Cardiac muscle cell (in vitro differentiated cells and primary cell): ENCODE results near the gene ACO2. TPM values are rescaled to one million over a fixed set of nuclear protein-coding genes. Genes with fewer than 3 reads are reported as not detected.

ENCODE experiments used
- DNase-seq, 2 donors: peaks; one replicate each; pipeline versions ENCODE4 v3.0.0 to v3.0.0-alpha.2; 2010 to 2017; ENCODE audit warnings: low read depth in 1 of 2, low spot score in 1 of 2
- H3K27ac ChIP-seq: fragments of 200-600 bp; sonication (generic); 2 replicates; pipeline ENCODE4 v1.5.1; 2016
- H3K27me3 ChIP-seq: fragments of 200-600 bp; sonication (generic); 2 replicates; pipeline ENCODE4 v1.6.0; 2016; ENCODE audit warnings: control low read depth
- H3K36me3 ChIP-seq: fragments of 200-600 bp; sonication (generic); 2 replicates; pipeline ENCODE4 v1.5.1; 2016; ENCODE audit warnings: control low read depth
- H3K4me1 ChIP-seq: fragments of 200-600 bp; sonication (generic); 2 replicates; pipeline ENCODE4 v1.8.1; 2017; ENCODE audit warnings: low read depth, mild to moderate bottlenecking, mixed run types
- H3K4me3 ChIP-seq: fragments of 200-600 bp; sonication (generic); 2 replicates; pipeline ENCODE4 v1.5.1; 2016; ENCODE audit warnings: mild to moderate bottlenecking
- H3K9me3 ChIP-seq: fragments of 200-600 bp; sonication (generic); 2 replicates; pipeline ENCODE4 v1.5.1; 2017; ENCODE audit warnings: low read depth, mild to moderate bottlenecking, control low read depth
- polyA plus RNA-seq: library from polyadenylated mRNA; unstranded; fragments of >200 nt; fragmentation: Nextera tagmentation; extraction: Ambion mirVana; gene quantifications from 2 replicates; pipeline ENCODE4 v1.2.1, GENCODE V29; 2016
- total RNA-seq: library from RNA; depleted of rRNA; stranded (reverse); fragments of >200 nt; gene quantifications from 2 replicates; pipeline ENCODE4 v1.2.3, GENCODE V29; 2016
- TF ChIP-seq, protein P1 (sequence below): IDR thresholded peaks from 2 replicates; pipeline ENCODE4 v1.5.1; 2012; ENCODE audit warnings: low read depth, mild to moderate bottlenecking, low read length

ACO2 gene
- total and polyA plus RNA-seq, 2 experiments from 2014 or later = 183 to 328 TPM

DNA sequence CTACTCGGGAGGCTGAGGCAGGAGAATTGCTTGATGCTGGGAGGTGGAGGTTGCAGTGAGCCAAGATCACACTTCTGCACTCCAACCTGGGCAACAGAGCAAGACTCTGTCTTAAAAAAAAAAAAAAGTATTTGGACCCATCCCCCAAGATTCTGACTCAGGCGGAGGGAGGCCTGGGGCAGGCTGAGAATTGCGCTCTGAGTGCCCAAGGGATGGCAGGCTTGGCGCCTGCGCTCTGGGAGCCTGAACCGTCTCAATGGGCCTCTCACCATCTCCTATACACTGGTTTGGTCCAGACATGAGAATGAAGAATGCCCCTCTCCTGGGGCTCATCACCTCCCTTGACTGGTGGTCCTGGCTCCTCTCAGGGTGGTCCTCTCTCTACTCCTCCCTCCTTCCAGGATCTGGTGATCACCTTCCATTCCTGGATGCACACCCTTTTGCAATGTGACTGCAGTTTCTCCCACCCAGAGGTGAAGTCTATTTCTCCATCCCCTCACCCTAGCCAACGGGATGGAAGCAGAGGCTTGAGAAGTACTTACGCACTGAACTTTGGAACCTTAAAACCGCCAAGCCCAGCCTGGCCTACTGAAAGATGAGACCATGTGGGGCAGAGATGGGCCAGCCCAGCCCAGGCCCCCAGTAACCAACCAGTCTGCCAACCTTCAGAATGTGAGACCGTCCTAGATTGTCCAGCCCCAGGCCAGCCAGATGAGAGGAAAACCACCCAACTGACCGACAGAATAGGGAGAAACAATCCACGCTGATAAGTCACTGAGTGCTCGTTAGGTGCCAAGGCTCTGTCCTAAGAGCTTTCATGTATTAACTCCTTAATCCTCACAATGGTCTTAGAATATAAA, 70.5 kb downstream of the ACO2 start:
- Histone ChIP-seq H3K27me3 (no peaks in the 10 kb centered on the region), H3K4me3 (no peak overlapping the region), H3K36me3 (no peaks in the 10 kb centered on the region), H3K9me3 (no peaks in the 10 kb centered on the region), H3K27ac (peak overlapping the region; percentile 51), H3K4me1 (peaks cover 3% of the 10 kb centered on the region)
- TF ChIP-seq, protein P1, sequence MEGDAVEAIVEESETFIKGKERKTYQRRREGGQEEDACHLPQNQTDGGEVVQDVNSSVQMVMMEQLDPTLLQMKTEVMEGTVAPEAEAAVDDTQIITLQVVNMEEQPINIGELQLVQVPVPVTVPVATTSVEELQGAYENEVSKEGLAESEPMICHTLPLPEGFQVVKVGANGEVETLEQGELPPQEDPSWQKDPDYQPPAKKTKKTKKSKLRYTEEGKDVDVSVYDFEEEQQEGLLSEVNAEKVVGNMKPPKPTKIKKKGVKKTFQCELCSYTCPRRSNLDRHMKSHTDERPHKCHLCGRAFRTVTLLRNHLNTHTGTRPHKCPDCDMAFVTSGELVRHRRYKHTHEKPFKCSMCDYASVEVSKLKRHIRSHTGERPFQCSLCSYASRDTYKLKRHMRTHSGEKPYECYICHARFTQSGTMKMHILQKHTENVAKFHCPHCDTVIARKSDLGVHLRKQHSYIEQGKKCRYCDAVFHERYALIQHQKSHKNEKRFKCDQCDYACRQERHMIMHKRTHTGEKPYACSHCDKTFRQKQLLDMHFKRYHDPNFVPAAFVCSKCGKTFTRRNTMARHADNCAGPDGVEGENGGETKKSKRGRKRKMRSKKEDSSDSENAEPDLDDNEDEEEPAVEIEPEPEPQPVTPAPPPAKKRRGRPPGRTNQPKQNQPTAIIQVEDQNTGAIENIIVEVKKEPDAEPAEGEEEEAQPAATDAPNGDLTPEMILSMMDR = no peak
- DNase-seq = no peak

DNA sequence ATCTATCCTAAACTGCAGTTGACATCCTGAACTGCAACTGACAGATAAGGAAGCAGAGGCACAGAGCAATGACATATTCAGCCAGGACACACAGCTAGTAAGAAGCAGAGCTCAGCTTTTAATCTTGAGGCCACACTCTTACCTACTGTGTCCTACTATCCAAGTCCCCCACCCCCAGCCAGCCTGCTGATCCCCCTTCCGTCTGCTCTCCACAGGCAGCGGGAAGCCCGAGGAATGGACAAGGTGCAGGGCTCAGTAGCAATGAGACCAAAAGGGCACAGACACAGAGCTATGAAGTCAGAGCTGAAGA, 71.0 kb downstream of the ACO2 start:
- Histone ChIP-seq H3K4me3 (no peak overlapping the region), H3K27me3 (no peaks in the 10 kb centered on the region), H3K4me1 (peaks cover 6% of the 10 kb centered on the region), H3K36me3 (no peaks in the 10 kb centered on the region), H3K9me3 (no peaks in the 10 kb centered on the region), H3K27ac (peak overlapping the region; percentile 51)
- TF ChIP-seq, protein P1 = no peak
- no peak for DNase-seq

DNA sequence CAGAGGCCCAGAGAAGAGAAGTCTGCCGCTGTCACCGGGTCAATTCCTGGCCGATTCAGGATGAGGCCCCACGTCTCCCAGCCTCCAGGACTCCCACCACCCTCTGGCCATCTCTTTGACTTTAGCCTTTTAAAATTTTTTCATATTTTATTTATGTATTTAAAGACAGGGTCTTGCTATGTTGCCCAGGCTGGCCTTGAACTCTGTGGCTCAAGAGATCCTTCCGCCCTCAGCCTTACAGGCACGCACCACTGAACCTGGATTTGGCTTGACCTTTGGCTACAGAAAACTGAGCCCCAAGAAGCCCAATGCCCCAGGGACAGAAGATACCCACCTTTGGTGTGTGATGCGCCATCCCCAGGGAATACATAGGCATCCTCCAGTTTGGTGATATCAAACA, 71.4 kb downstream of the ACO2 start:
- Histone ChIP-seq H3K36me3 (no peaks in the 10 kb centered on the region), H3K9me3 (no peaks in the 10 kb centered on the region), H3K4me3 (no peak overlapping the region), H3K27ac (peak overlapping the region; percentile 51), H3K27me3 (no peaks in the 10 kb centered on the region), H3K4me1 (peaks cover 7% of the 10 kb centered on the region)
- DNase-seq = no peak
- TF ChIP-seq, protein P1 = no peak

DNA sequence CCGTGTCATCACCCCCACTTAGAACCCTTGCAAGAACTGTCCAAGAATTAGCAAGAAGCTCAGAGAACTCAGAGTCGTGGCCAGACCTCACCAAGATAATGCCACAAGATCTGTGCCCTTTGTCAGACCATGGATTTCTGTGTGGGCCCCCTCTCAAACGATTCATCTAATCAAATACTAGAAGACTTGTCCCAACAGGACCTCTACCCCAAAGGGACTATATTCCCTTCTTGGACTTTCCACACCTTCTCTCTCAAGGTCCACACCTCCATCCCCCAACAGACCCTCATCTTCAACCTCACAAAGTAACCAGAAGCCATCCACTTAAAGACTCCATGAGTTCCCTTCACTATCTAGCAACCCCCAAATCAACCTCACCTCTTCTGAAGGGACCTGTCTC, 72.6 kb downstream of the ACO2 start:
- TF ChIP-seq, protein P1 = no peak

DNA sequence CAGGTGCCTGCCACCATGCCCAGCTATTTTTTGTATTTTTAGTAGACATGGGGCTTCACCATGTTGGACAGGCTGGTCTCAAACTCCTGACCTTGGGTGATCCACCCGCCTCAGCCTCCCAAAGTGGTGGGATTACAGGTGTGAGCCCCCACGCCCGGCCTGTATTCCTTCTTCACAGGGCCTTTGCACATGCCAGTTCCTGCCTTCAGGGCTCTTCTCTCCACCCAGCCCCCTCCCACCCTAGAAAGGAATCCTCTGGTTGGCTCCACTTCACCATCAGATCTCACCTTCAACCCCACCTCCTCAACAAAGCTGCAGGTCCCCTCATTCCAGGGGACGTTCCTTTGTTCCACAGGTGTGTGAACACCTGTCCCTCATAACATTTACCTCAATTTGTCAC, 73.3 kb downstream of the ACO2 start:
- no peak overlapping the region for H3K4me3 ChIP-seq
- H3K9me3 ChIP-seq = no peaks in the 10 kb centered on the region
- H3K27me3 ChIP-seq = no peaks in the 10 kb centered on the region
- peaks cover 7% of the 10 kb centered on the region for H3K4me1 ChIP-seq
- H3K27ac ChIP-seq = no peak overlapping the region
- DNase-seq = no peak
- TF ChIP-seq, protein P1 = no peak
- H3K36me3 ChIP-seq = no peaks in the 10 kb centered on the region

More for the DNA sequence above, 72.6 kb downstream of the ACO2 start:
- H3K4me1 ChIP-seq = peaks cover 7% of the 10 kb centered on the region
- no peaks in the 10 kb centered on the region for H3K36me3 ChIP-seq
- no peak overlapping the region for H3K27ac ChIP-seq
- no peaks in the 10 kb centered on the region for H3K27me3 ChIP-seq
- no peak overlapping the region for H3K4me3 ChIP-seq
- no peaks in the 10 kb centered on the region for H3K9me3 ChIP-seq
- DNase-seq = no peak
